Fibroblast of lung (primary cell): Measurements from ENCODE around the gene NPAS1. TPM values are rescaled to one million over a fixed set of nuclear protein-coding genes. Genes with fewer than 3 reads are reported as not detected.

Source experiments
- DNase-seq, 2 donors: peaks; one replicate each; pipeline versions ENCODE4 v3.0.0 to v3.0.0-alpha.2; 2010; ENCODE audit warnings: low read depth in 2 of 2
- H2AFZ ChIP-seq: 2 replicates; pipeline ENCODE4 v1.5.1; 2012; ENCODE audit warnings: low read length, control low read depth, inconsistent platforms
- H3K27ac ChIP-seq: 2 replicates; pipeline ENCODE4 v1.5.1; 2011; ENCODE audit warnings: low read length, control low read depth; ENCODE audit not compliant: insufficient read depth
- H3K27me3 ChIP-seq: 2 replicates; pipeline ENCODE4 v1.5.1; 2011; ENCODE audit warnings: mild to moderate bottlenecking, low read length; ENCODE audit not compliant: control insufficient read depth, insufficient read depth
- H3K36me3 ChIP-seq: 2 replicates; pipeline ENCODE4 v1.5.1; 2011; ENCODE audit warnings: low read length; ENCODE audit not compliant: control insufficient read depth, insufficient read depth
- H3K4me1 ChIP-seq: 2 replicates; pipeline ENCODE4 v1.5.1; 2011; ENCODE audit warnings: low read length; ENCODE audit not compliant: control insufficient read depth, insufficient read depth; ENCODE audit errors: extremely low read depth
- H3K4me2 ChIP-seq: 2 replicates; pipeline ENCODE4 v1.5.1; 2011; ENCODE audit warnings: low read length, control low read depth; ENCODE audit not compliant: insufficient read depth; ENCODE audit errors: extremely low read depth
- H3K4me3 ChIP-seq, 4 experiments: fragments of 200-600 bp in 1 of 4; sonication (generic) in 1 of 4; replicated peaks in 1 of 4; 2 replicates each; pipeline ENCODE4 v1.5.1; 2011 to 2016; ENCODE audit warnings: low read length in 4 of 4, low read depth in 3 of 4, mild to moderate bottlenecking in 3 of 4, control low read depth in 2 of 4, inconsistent platforms in 1 of 4, mixed read lengths in 1 of 4; ENCODE audit not compliant: insufficient read depth in 1 of 4; ENCODE audit errors: control extremely low read depth in 1 of 4
- H3K79me2 ChIP-seq: 2 replicates; pipeline ENCODE4 v1.5.1; 2012; ENCODE audit warnings: mild to moderate bottlenecking, low read length, inconsistent platforms; ENCODE audit not compliant: control insufficient read depth, insufficient read depth
- H3K9ac ChIP-seq: 2 replicates; pipeline ENCODE4 v1.5.1; 2011; ENCODE audit warnings: mild to moderate bottlenecking, low read length, control low read depth; ENCODE audit not compliant: insufficient read depth
- H3K9me3 ChIP-seq: 2 replicates; pipeline ENCODE4 v1.5.1; 2012; ENCODE audit warnings: low read depth, low read length; ENCODE audit not compliant: control insufficient read depth, insufficient read depth
- H4K20me1 ChIP-seq: 2 replicates; pipeline ENCODE4 v1.5.1; 2011; ENCODE audit warnings: low read length; ENCODE audit not compliant: control insufficient read depth, insufficient read depth; ENCODE audit errors: extremely low read depth
- EZH2 ChIP-seq: IDR thresholded peaks from 2 replicates; pipeline ENCODE4 v1.5.1; 2012; ENCODE audit warnings: low read length, control low read depth, mild to moderate bottlenecking; ENCODE audit errors: missing control alignments
- polyA plus RNA-seq, 2 donors: library from polyadenylated mRNA; depleted of rRNA in 1 of 2; stranded (reverse) in 1 of 2; unstranded in 1 of 2; fragments of >200 nt; gene quantifications; 2 replicates each; pipeline ENCODE4 v1.2.1, GENCODE V29; 2011 to 2012; ENCODE audit warnings: missing spikeins in 1 of 2
- total RNA-seq: library from RNA; depleted of rRNA; stranded (reverse); fragments of >200 nt; gene quantifications from 2 replicates; pipeline ENCODE4 v1.2.1, GENCODE V29; 2014
- TF ChIP-seq, protein P1 (sequence below), 2 donors: IDR thresholded peaks in 1 of 2; conservative IDR thresholded peaks in 1 of 2; 1 replicate in 1 of 2; 2 replicates in 1 of 2; pipeline ENCODE4 v1.5.1; 2011 to 2012; ENCODE audit warnings: low read length in 2 of 2, control low read depth in 1 of 2, inconsistent platforms in 1 of 2, low read depth in 1 of 2, mild to moderate bottlenecking in 1 of 2

The NPAS1 gene
- total and polyA plus RNA-seq, 2 donors (not counting 1 experiment from before 2014, with no cell fraction given): 0.22 to 0.33 TPM

DNA sequence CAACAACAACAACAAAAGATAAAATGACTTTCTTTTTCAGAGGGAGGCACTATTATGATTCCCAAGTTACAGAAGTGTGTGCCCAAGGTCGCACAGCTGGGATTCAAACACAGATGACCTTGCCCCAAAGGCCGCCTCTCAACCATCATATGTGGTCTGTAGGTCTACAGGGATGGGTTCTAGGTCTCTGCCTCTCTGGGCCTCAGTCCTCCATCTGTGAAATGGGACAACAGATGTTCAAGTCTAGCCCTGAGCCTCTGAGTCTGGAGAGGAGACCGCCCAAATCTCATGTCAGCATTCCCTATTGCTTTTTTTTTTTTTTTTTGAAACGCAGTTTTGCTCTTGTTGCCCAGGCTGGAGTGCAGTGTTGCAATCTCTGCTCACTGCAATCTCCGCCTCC, 4.9 kb downstream of the NPAS1 start:
- H3K4me3 ChIP-seq: no peak overlapping the region
- TF ChIP-seq, protein P1, sequence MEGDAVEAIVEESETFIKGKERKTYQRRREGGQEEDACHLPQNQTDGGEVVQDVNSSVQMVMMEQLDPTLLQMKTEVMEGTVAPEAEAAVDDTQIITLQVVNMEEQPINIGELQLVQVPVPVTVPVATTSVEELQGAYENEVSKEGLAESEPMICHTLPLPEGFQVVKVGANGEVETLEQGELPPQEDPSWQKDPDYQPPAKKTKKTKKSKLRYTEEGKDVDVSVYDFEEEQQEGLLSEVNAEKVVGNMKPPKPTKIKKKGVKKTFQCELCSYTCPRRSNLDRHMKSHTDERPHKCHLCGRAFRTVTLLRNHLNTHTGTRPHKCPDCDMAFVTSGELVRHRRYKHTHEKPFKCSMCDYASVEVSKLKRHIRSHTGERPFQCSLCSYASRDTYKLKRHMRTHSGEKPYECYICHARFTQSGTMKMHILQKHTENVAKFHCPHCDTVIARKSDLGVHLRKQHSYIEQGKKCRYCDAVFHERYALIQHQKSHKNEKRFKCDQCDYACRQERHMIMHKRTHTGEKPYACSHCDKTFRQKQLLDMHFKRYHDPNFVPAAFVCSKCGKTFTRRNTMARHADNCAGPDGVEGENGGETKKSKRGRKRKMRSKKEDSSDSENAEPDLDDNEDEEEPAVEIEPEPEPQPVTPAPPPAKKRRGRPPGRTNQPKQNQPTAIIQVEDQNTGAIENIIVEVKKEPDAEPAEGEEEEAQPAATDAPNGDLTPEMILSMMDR (conservative IDR thresholded peaks at IDR 0.05 in 1 of 2, IDR thresholded peaks at IDR 0.05 in 1 of 2; ENCODE audit: low read depth in 1 of 2, low read length in 2 of 2): no peak
- no peak overlapping the region for H3K4me2 ChIP-seq
- H3K4me1 ChIP-seq: no peaks in the 10 kb centered on the region
- H3K9me3 ChIP-seq: no peaks in the 10 kb centered on the region
- no peak overlapping the region for H2AFZ ChIP-seq
- peaks cover 38% of the 10 kb centered on the region for H3K27me3 ChIP-seq
- no peak overlapping the region for H3K9ac ChIP-seq
- no peaks in the 10 kb centered on the region for H3K36me3 ChIP-seq
- no peaks in the 10 kb centered on the region for H3K79me2 ChIP-seq
- H4K20me1 ChIP-seq: no peaks in the 10 kb centered on the region
- no peak for DNase-seq
- H3K27ac ChIP-seq: no peak overlapping the region

DNA sequence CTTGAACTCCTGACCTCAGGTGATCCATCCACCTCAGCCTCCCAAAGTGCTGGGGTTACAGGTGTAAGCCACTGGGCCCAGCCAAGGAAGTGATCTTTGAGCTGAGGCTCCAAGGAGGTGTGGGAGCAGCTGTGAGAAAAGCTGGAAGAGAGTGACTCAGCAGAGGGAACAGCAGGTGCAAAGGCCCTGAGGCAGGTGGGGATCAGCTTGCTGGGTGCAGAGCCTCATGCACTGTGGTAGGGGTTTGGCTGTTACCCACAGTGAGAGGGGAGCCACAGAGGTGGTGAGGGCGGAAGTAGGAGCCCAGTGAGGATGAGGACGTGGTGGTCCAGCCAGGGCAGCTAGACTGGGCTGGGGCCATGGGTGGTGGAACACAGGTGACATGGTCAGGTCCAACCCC, 6.5 kb downstream of the NPAS1 start:
- Histone ChIP-seq H3K4me2 (no peak overlapping the region), H3K4me1 (no peaks in the 10 kb centered on the region), H3K9ac (no peak overlapping the region), H4K20me1 (no peaks in the 10 kb centered on the region), H3K27me3 (peaks cover 31% of the 10 kb centered on the region), H3K79me2 (no peaks in the 10 kb centered on the region), H3K9me3 (no peaks in the 10 kb centered on the region), H3K36me3 (no peaks in the 10 kb centered on the region), H3K4me3 (no peak overlapping the region), H3K27ac (no peak overlapping the region), H2AFZ (no peak overlapping the region)
- no peak for TF ChIP-seq EZH2
- TF ChIP-seq, protein P1 (conservative IDR thresholded peaks at IDR 0.05 in 1 of 2, IDR thresholded peaks at IDR 0.05 in 1 of 2; ENCODE audit: low read depth in 1 of 2, low read length in 2 of 2): no peak
- DNase-seq: no peak

DNA sequence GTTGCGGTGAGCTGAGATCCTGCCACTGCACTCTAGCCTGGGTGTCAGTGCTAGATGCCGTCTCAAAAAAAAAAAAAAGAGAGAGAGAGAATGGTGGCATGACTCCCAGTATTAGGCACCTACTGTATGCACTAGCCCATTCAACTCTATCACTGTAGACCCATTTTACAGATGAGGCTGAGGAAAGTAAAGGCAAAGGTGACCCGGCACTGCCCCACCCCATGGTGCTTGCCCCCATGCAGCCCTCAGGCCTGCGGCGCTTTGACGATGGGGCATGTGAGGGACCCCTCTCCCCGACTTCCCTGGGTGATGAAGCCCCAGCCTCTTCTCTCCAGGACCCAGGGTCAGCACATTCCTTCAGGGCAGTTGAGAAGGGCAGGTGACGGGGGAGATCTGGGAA, 7.3 kb downstream of the NPAS1 start:
- Histone ChIP-seq H3K9ac (no peak overlapping the region), H3K4me1 (no peaks in the 10 kb centered on the region), H3K4me3 (no peak overlapping the region), H3K27ac (no peak overlapping the region), H3K9me3 (no peaks in the 10 kb centered on the region), H2AFZ (no peak overlapping the region), H3K27me3 (peaks cover 24% of the 10 kb centered on the region), H3K79me2 (no peaks in the 10 kb centered on the region), H3K4me2 (no peak overlapping the region), H4K20me1 (no peaks in the 10 kb centered on the region), H3K36me3 (no peaks in the 10 kb centered on the region)
- no peak for TF ChIP-seq EZH2
- TF ChIP-seq, protein P1 (conservative IDR thresholded peaks at IDR 0.05 in 1 of 2, IDR thresholded peaks at IDR 0.05 in 1 of 2; ENCODE audit: low read depth in 1 of 2, low read length in 2 of 2): no peak
- no peak for DNase-seq
